Activated T-helper 2 cell treated with anti-CD3 and anti-CD28 coated beads, Interferon-gamma antibody, Interleukin-2, Interleukin-4, amounts not matched to agents 10 μg/mL and 5 μg/mL and 100 μg/mL, durations not matched to agents 14 hours and 24 hours and 36 hours (primary cell): Measurements from ENCODE around the gene SOWAHA. TPM values are rescaled to one million over a fixed set of nuclear protein-coding genes. Genes with fewer than 3 reads are reported as not detected.
A peak's percentile ranks its signal among the peaks of the same experiment; 100 is the strongest.

Experiments used
- DNase-seq: peaks from one replicate; pipeline ENCODE4 v3.0.0; 2021; ENCODE audit warnings: low spot score
- H3K27ac Mint-ChIP-seq: one replicate; pipeline ENCODE4 v1.8.0; 2021; ENCODE audit warnings: mixed read lengths
- H3K27me3 Mint-ChIP-seq: one replicate; pipeline ENCODE4 v1.8.0; 2021; ENCODE audit warnings: low read depth, mixed read lengths
- H3K36me3 Mint-ChIP-seq: one replicate; pipeline ENCODE4 v1.8.0; 2021; ENCODE audit warnings: low read depth, mixed read lengths
- H3K4me1 Mint-ChIP-seq: one replicate; pipeline ENCODE4 v1.8.0; 2021; ENCODE audit warnings: low read depth, mixed read lengths
- H3K4me3 Mint-ChIP-seq: one replicate; pipeline ENCODE4 v1.8.0; 2021; ENCODE audit warnings: low read depth, mild to moderate bottlenecking, moderate library complexity, mixed read lengths
- H3K9me3 Mint-ChIP-seq: one replicate; pipeline ENCODE4 v1.8.0; 2021; ENCODE audit warnings: mixed read lengths
- intact Hi-C: fragments of 100-400 bp; cut with micrococcal nuclease; formaldehyde crosslinking; loops from one replicate; pipeline ENCODE4 v1.15.1; 2023
- total RNA-seq: library from RNA; stranded (reverse); gene quantifications from 2 replicates; pipeline ENCODE4 v1.2.3, GENCODE V29; 2022

SOWAHA gene
- total RNA-seq, 1 donor from 2014 or later: 0.32 TPM

DNA sequence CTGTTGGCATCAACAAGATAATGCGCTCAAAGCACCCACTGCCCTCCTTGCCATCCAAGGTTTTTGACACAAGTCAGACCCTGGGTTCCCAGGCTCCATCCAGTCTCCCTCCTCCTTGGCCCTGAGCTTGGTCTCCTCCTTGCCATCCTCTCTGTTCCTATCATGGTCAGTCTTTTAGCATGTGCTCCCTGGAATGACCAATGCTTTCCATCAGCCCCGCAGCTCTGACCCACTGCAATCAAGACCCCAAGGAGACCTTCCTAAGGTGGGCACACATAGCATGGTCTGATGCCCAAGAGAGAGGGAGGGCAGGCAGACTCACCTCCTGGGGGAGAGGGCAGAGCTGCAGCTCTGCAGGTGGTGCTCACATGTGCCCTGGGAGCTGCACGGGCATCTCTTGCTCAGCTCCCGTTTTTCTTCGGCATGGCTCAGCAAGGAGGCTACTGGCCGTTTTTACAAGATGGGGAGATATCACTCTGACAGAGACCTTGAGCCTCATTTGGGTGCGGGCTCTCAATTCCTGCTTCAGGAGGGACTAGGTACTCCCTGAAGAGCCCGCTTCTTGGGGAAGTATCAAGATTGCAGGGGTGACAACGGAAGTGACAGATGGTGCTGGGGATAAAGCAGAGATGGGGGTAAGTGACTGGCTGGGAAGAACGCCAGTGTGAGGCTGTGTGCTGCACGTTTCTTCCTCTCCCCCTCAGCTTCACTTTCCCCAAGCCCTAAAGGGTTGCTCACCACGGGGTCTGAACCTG lies 39.3 kb upstream of the SOWAHA start:
- H3K4me1 Mint-ChIP-seq: peaks cover 13% of the 10 kb centered on the region
- peaks cover 33% of the 10 kb centered on the region for H3K27me3 Mint-ChIP-seq
- intact Hi-C loops: no loop called here
- H3K9me3 Mint-ChIP-seq: no peaks in the 10 kb centered on the region
- no peak for DNase-seq
- no peak overlapping the region for H3K27ac Mint-ChIP-seq
- H3K36me3 Mint-ChIP-seq: peaks cover 2% of the 10 kb centered on the region
- no peak overlapping the region for H3K4me3 Mint-ChIP-seq

DNA sequence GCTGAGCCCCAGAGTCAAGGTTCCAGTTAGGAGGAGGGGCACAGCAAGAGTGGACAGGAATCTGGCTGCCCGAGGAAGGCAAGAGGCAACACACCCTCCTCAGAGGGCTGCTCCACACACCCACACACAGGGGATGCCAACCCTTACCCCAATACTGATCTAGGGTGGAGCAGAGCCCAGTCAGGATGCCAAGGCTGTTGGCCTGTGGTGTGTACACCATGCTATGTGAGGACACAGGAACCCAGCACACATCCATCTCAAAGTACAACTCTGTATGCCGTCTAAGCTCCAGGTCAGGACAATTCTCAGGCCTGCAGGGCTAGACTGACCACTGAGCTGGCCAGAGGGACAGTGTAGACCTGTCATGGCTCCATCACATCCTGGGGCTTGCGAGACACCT lies 38.7 kb upstream of the SOWAHA start:
- H3K9me3 Mint-ChIP-seq: no peaks in the 10 kb centered on the region
- no peak for DNase-seq

DNA sequence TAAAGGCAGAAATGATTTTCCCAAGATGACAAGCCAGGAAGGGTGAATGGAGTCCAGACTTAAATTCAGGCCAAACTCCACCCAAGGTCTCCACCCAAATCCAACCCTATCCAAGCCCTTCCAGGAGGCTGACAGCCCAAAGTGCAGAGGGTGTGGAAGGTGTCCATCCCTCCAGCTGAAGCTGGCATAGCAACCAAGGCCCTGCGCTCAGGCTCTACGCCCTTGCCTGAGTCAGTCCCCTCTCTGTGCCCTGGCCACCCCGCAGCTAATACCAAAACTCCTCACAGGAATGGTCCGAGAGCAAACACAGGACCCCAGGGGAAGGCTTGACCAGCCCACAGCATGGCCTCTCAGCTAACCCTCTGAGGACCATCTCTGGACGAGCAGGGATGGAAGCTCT lies 38.2 kb upstream of the SOWAHA start:
- H3K36me3 Mint-ChIP-seq: peaks cover 2% of the 10 kb centered on the region
- H3K27ac Mint-ChIP-seq: no peak overlapping the region
- no peaks in the 10 kb centered on the region for H3K9me3 Mint-ChIP-seq
- H3K4me1 Mint-ChIP-seq: peaks cover 17% of the 10 kb centered on the region
- intact Hi-C loops: no loop called here
- H3K4me3 Mint-ChIP-seq: no peak overlapping the region
- no peak for DNase-seq
- H3K27me3 Mint-ChIP-seq: peaks cover 43% of the 10 kb centered on the region

More for the DNA sequence above, 38.7 kb upstream of the SOWAHA start:
- H3K27me3 Mint-ChIP-seq: peaks cover 40% of the 10 kb centered on the region
- no peak overlapping the region for H3K4me3 Mint-ChIP-seq
- peaks cover 2% of the 10 kb centered on the region for H3K36me3 Mint-ChIP-seq
- intact Hi-C loops: no loop called here
- no peak overlapping the region for H3K27ac Mint-ChIP-seq
- peaks cover 14% of the 10 kb centered on the region for H3K4me1 Mint-ChIP-seq

DNA sequence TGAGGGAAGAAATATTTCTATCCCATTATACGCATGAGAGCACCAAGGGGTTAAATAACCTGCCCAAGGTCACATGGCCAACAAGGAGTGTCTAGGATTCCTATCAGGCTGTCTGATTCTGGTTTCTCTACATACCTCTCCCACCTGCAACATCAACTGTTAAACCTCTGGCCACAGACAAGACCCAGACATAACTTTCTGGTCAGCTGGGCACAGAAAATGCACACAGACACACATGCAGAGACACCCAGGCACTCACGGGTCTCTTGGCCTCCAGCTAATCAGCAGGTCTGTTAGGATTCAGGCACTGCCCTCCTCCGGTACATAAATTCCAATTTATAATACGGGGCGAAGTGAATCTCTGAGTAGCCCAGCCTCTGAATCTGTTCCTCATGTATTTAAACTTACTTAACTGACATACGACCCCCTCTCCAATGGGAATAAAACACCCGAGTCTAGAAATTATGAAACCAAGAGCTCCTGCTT lies 37.6 kb upstream of the SOWAHA start:
- Mint-ChIP-seq H3K36me3 (peaks cover 2% of the 10 kb centered on the region), H3K27ac (no peak overlapping the region), H3K4me1 (peaks cover 21% of the 10 kb centered on the region), H3K9me3 (no peaks in the 10 kb centered on the region), H3K4me3 (peak overlapping the region; percentile 43), H3K27me3 (peaks cover 48% of the 10 kb centered on the region)
- intact Hi-C loops: no loop called here
- DNase-seq: no peak

DNA sequence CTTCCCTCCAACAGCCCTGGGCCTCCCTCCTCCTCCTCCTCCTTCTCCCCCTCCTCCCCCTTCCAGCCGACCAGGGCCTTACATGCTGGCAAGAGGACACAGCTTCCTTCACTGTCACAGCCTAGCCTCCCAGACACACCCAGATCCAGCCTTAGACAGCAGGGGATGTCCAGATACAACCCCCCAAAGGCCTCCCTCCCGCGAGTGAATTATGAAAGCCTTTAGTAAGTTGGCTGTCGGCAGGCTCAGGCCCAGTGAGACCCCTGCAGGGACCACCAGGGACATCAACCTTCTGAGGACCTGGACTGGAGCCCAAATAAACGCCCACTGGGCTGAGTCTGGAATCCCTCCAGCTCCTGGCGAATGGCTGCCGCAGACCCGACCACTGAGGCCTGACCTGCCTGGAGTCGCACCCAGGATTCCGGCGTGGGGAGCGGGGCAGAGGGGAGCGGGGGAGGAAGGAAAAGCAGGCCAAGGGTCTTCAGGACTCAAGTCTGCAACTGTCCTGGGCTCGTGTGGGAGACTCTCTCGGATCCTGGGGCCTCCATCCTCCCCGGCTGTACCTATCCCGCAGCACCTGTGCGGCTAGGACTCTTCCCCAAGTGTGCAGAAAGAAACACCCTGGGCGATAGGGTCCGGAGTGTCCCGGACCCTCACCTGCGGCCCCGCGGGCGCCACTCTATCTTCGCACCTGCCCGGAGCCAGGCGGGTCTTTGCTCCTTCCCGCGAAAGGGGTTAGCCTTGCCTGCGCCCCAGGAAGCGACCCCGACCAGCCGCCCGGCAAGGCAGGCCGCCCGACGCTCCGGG lies 36.8 kb upstream of the SOWAHA start:
- H3K4me1 Mint-ChIP-seq: peaks cover 25% of the 10 kb centered on the region
- no peak for DNase-seq
- intact Hi-C loops: loop anchor here (2.0 kb wide), 1 partner anchor 22 kb away; no protein-coding TSS in a partner anchor
- H3K9me3 Mint-ChIP-seq: no peaks in the 10 kb centered on the region
- no peak overlapping the region for H3K27ac Mint-ChIP-seq
- H3K27me3 Mint-ChIP-seq: peaks cover 55% of the 10 kb centered on the region
- peaks cover 2% of the 10 kb centered on the region for H3K36me3 Mint-ChIP-seq
- peak overlapping the region; percentile 61 for H3K4me3 Mint-ChIP-seq

DNA sequence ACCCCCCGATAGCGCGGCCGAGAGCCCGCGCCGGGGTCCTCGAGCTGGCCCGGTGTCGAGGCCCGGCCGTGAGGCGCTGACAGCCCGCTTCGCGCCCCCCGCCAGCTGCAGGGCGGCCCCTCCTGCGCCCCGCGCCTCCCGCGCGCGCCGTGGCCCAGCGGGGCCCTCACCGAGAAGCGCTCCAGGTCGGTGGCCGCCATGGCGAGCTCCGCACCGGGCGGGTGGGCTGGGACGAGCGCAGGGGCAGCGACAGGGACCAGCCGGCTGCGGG lies 36.2 kb upstream of the SOWAHA start:
- no peak for DNase-seq
- no peak overlapping the region for H3K4me3 Mint-ChIP-seq
- peaks cover 60% of the 10 kb centered on the region for H3K27me3 Mint-ChIP-seq
- intact Hi-C loops: loop anchor here (2.0 kb wide), 1 partner anchor 22 kb away; no protein-coding TSS in a partner anchor
- H3K27ac Mint-ChIP-seq: no peak overlapping the region
- peaks cover 26% of the 10 kb centered on the region for H3K4me1 Mint-ChIP-seq
- peaks cover 2% of the 10 kb centered on the region for H3K36me3 Mint-ChIP-seq
- no peaks in the 10 kb centered on the region for H3K9me3 Mint-ChIP-seq

DNA sequence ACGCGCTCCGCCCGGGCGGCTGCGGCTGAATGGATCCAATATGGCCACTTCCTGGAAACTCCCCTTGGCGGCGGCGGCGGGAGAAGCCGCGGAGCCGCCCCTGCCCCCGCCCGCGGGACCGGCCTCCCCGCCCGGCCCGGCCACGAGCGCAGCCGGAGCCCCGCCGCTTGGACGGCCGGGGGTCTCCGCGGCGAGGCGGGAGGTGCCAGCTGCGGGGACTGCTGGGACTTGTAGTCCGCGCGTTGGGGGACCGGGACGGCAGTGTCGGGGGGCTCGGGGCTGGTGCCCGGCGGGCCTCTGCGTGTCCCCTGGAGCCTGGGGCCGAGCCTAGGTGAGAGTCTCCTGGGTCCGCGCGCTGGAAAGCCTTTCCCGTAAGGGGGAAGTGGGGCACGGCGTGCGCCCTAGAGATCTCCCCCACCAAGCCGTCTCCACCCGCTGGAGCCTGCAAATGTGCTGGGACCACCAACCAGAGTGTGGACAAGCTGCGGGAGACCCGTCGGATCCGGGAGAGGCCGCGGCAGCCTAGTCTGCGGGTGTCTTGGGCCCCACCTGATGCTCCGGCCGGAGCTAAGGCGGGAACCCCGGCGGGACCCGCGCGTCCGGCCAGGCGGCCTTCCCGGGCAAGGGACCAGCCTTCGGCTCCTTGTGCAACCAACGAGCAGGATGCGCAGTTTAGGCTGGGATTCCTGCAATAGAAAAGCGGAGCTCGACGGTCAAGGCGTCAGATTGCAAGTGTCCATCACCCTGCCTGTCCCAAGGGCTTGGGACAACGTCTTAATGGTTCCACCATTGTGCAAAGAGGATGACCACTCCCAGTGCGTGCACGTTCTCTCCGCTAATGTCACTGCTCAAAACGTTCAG lies 35.7 kb upstream of the SOWAHA start, which contains the start of gene SEPTIN8:
Gene SEPTIN8 (minus strand): TSS at position 31 of the 861 bp plus-strand sequence. CDS start 102 bp downstream, outside the sequence.
- intact Hi-C loops: loop anchor here (2.0 kb wide), 1 partner anchor 23 kb away; no protein-coding TSS in a partner anchor
- Mint-ChIP-seq H3K36me3 (peaks cover 2% of the 10 kb centered on the region), H3K27ac (peak within 1 kb of the TSS; percentile 76), H3K4me3 (peak within 1 kb of the TSS; percentile 82), H3K27me3 (peaks cover 65% of the 10 kb centered on the region), H3K9me3 (no peaks in the 10 kb centered on the region), H3K4me1 (peaks cover 29% of the 10 kb centered on the region)
- peak; percentile 46 for DNase-seq

DNA sequence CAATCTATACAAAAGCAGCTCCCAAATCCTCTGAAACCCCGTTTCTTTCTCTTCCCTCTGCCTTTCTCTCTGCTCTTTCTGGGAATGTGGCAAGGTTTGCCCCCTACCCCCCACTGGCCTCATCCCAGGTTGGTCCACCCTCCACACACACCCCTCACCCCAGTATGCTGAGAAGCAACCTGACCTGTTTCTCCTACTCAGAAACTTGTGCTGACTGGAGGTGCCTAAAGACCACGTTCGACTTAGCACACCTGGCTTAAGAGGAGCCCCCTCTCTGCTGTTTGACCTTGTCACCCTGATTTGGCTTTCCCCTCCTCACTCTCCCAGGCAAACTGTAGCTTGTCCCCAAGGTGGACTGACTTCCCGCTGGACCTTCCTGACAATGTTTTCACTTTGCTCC lies 35.0 kb upstream of the SOWAHA start:
- H3K36me3 Mint-ChIP-seq: peaks cover 2% of the 10 kb centered on the region
- intact Hi-C loops: no loop called here
- no peak for DNase-seq
- peak overlapping the region; percentile 76 for H3K27ac Mint-ChIP-seq
- H3K9me3 Mint-ChIP-seq: no peaks in the 10 kb centered on the region
- peak overlapping the region; percentile 82 for H3K4me3 Mint-ChIP-seq
- peaks cover 69% of the 10 kb centered on the region for H3K27me3 Mint-ChIP-seq
- H3K4me1 Mint-ChIP-seq: peaks cover 29% of the 10 kb centered on the region

DNA sequence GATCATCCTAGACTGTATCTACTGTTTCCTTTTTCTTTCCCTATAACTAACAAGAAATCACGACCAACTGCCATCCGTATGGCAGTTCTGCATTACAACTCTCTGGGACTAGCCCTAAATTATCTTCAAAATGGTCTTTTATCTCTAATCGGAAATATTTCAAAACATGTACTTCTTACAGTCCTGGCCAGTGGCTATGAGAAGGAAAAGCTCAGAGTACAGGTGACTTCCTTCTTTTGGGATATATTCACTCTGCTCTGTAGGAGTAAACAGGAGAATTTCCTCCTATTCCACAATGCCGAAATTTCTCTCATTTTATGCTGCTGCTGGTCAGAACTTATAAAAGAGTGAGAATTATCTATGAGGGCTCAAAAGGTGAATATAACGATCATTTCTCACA lies 34.2 kb upstream of the SOWAHA start:
- no peaks in the 10 kb centered on the region for H3K9me3 Mint-ChIP-seq
- H3K4me1 Mint-ChIP-seq: peaks cover 29% of the 10 kb centered on the region
- peaks cover 69% of the 10 kb centered on the region for H3K27me3 Mint-ChIP-seq
- peaks cover 2% of the 10 kb centered on the region for H3K36me3 Mint-ChIP-seq
- intact Hi-C loops: no loop called here
- no peak overlapping the region for H3K27ac Mint-ChIP-seq
- H3K4me3 Mint-ChIP-seq: peak overlapping the region; percentile 49
- DNase-seq: no peak

DNA sequence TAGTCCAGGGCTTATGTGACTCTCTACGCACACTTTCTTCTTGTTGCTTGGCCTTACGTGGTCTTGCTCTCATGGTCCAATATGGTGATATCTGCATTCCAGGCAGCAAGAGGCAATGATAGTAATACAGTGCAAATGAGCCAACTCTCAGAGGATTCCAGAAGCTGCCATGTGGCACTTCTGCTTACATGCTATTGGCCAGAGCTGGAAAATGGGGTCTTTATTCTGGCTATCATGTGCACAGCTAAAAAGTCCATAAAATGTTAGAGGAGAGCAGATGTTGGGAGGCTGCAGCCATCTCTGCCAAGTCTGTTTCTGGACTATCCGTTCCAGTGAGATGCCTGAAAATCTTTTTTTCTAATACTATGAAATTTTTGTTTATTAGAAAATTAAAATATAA lies 33.1 kb upstream of the SOWAHA start:
- intact Hi-C loops: no loop called here
- no peak overlapping the region for H3K27ac Mint-ChIP-seq
- no peaks in the 10 kb centered on the region for H3K9me3 Mint-ChIP-seq
- peaks cover 60% of the 10 kb centered on the region for H3K27me3 Mint-ChIP-seq
- H3K4me3 Mint-ChIP-seq: no peak overlapping the region
- H3K4me1 Mint-ChIP-seq: peaks cover 29% of the 10 kb centered on the region
- peaks cover 2% of the 10 kb centered on the region for H3K36me3 Mint-ChIP-seq
- DNase-seq: no peak

DNA sequence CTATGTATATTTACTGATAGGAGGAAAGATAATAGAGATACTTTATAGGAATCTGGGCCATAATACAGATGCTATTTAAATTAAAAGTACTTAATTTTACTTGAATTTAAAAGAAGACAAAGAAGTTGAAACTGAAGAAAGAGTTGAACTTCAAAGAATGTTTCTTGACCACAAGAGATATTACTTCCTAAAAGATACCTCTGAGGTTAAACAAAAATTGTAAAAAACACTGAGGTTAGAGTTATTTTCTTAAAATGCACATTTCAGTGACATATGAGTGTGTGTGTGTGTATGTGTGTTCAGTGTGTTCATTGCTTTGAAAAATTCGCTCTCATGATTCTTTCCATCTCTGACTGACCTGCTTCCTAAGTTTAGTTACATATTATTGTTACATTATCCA lies 32.5 kb upstream of the SOWAHA start:
- Mint-ChIP-seq H3K4me1 (peaks cover 27% of the 10 kb centered on the region), H3K27me3 (peaks cover 60% of the 10 kb centered on the region), H3K9me3 (no peaks in the 10 kb centered on the region), H3K4me3 (no peak overlapping the region), H3K36me3 (peaks cover 2% of the 10 kb centered on the region), H3K27ac (no peak overlapping the region)
- intact Hi-C loops: no loop called here
- no peak for DNase-seq

DNA sequence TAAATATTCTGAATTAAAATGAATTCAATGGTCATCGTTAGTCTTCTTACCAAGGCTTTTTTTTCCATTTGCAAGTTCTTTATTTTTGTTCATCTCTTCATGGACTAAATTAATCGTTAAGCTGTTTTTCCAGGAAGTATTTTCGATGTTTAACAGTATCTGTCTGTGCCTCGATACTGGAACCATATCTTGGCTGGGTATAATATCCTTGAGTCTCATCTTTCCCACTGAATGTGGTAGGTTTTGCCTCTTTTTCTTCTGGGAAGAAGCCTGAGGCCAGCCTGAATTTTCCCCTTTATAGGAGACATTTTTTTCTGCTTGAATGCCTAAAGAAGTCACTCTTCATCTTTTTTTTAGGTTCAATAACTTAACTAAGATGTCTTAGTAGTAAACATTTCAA lies 32.1 kb upstream of the SOWAHA start:
- peaks cover 61% of the 10 kb centered on the region for H3K27me3 Mint-ChIP-seq
- peaks cover 26% of the 10 kb centered on the region for H3K4me1 Mint-ChIP-seq
- intact Hi-C loops: no loop called here

More for the DNA sequence above, 32.1 kb upstream of the SOWAHA start:
- Mint-ChIP-seq H3K9me3 (no peaks in the 10 kb centered on the region), H3K36me3 (peaks cover 2% of the 10 kb centered on the region), H3K27ac (no peak overlapping the region), H3K4me3 (no peak overlapping the region)
- no peak for DNase-seq
